ENCODE results near the gene RFNG.
A peak's percentile ranks its signal among the peaks of the same experiment; 100 is the strongest.

Gene RFNG

DNA sequence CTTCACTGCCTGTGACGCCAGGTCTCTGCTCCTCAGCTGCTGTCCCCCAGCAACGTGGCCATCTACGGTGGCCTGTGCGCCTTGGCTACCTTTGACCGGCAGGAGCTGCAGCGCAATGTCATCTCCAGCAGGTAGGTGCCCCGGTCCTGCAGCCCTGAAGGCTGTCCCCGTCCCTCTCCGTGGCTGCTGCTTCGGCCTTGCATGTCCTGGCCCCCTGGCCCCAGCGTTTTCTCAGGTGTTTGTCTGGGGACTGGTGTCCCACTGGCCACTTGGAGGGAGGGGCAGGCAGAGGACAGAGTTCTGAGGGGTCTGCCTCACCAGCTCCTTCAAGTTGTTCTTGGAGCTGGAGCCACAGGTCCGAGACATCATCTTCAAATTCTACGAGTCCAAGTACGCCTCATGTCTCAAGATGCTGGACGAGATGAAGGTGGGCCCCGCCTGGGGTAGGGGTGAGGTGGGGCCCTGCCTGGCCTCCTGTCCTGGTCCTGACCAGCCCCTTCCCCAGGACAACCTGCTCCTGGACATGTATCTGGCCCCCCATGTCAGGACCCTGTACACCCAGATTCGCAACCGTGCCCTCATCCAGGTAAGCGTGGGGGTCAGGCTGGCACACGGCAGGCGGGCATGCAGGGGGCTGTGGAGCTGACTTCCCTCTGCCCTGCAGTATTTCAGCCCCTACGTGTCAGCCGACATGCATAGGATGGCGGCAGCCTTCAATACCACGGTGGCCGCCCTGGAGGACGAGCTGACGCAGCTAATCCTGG lies 4.5 kb upstream of the RFNG start:
- Histone ChIP-seq H3K9me3 (replicated peaks in 1 of 2; ENCODE audit: control insufficient read depth in 2 of 2, insufficient read depth in 1 of 2, low read depth in 1 of 2, low read length in 2 of 2) (no peaks in the 10 kb centered on the region), H3K14ac (ENCODE audit: low read length) (no peak overlapping the region), H3K4me2 (ENCODE audit: insufficient read depth, low read length, poor library complexity, severe bottlenecking) (no peak overlapping the region), H2BK120ac (ENCODE audit: low read depth, low read length) (no peak overlapping the region), H3K36me3 (replicated peaks in 1 of 2; ENCODE audit: control insufficient read depth in 2 of 2, insufficient read depth in 2 of 2, low read length in 2 of 2) (peaks cover 58 to 81% of the 10 kb centered on the region in 2 donors), H3K4me1 (ENCODE audit: control insufficient read depth in 2 of 2, insufficient read depth in 1 of 2, low read depth in 1 of 2, low read length in 2 of 2) (peaks cover 3% of the 10 kb centered on the region in 2 donors), H2AFZ (ENCODE audit: low read length) (no peak overlapping the region), H3K79me1 (ENCODE audit: low read depth, low read length) (peaks cover 12% of the 10 kb centered on the region), H3K4me3 (ENCODE audit: low read length in 2 of 2) (no peak overlapping the region), H4K91ac (ENCODE audit: low read depth, low read length, poor library complexity) (no peak overlapping the region), H3K9ac (ENCODE audit: low read depth, low read length, poor library complexity) (peak overlapping the region; percentile 38), H2BK15ac (ENCODE audit: low read length) (no peak overlapping the region), H3K27me3 (ENCODE audit: control insufficient read depth in 3 of 3, insufficient read depth in 3 of 3, low read depth in 1 of 3, low read length in 3 of 3) (no peaks in the 10 kb centered on the region), H3K4ac (ENCODE audit: low read length) (no peak overlapping the region), H3K27ac (replicated peaks; ENCODE audit: low read length) (no peak overlapping the region), H3K18ac (ENCODE audit: low read length) (no peak overlapping the region), H2BK5ac (ENCODE audit: low read length) (peak overlapping the region; percentile 13), H2BK12ac (ENCODE audit: low read length) (no peak overlapping the region), H4K8ac (ENCODE audit: low read depth, low read length) (peak overlapping the region; percentile 96), H3K23ac (ENCODE audit: low read depth, low read length, poor library complexity) (peak overlapping the region; percentile 44), H2AK5ac (ENCODE audit: low read depth, low read length) (no peak overlapping the region)
- DNase-seq (ENCODE audit: low spot score), result no peak
- no CpG with 5 or more reads among the region's 28 CpGs for WGBS, 2 donors (ENCODE audit: extremely low coverage in 2 of 2, insufficient read length in 2 of 2, insufficient replicate concordance in 1 of 2)

DNA sequence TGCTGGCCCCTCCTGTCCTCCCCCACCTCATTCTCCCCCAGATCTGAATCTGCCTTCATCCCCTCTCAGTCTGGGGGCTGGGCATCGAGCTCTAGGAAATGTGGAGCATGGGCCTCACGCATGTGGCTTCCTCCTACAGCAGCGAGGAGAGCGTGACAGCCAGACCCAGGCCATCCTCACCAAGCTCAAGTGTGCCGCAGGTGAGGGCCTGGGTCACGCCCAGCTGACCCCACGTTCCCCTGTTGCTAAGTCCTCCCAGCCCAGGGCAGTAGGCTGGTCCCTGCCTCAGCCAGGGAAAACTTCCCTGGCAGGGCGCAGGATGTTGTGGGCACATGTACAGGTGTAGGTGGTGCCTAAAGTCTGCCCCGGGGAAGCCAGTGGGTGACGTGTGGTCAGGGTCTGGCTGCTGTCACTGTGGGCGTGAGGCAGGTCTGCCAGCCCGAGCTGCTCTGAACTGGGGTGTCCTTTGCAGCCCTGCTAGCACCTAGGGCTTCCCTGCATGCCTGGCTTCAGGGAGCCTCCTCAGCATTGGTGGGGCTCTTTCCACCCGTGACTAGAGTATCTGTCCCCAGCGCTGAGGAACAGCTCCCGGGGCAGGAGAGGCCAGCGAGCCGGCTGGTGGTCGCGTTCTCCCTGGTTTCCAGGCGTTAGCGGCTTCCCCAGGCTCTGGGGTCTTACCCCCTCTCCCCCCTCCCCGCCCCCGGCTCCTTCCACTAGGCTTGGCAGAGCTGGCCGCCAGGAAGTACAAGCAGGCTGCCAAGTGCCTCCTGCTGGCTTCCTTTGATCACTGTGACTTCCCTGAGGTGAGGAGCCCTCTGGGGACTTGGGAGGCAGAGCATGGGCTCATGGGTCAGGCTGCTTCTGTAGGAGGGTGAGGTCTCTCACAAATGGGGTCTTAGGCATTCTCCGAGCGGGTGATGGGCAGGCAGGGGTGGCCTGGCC lies 3.7 kb upstream of the RFNG start:
- no peak overlapping the region for H4K91ac ChIP-seq (ENCODE audit: low read depth, low read length, poor library complexity)

DNA sequence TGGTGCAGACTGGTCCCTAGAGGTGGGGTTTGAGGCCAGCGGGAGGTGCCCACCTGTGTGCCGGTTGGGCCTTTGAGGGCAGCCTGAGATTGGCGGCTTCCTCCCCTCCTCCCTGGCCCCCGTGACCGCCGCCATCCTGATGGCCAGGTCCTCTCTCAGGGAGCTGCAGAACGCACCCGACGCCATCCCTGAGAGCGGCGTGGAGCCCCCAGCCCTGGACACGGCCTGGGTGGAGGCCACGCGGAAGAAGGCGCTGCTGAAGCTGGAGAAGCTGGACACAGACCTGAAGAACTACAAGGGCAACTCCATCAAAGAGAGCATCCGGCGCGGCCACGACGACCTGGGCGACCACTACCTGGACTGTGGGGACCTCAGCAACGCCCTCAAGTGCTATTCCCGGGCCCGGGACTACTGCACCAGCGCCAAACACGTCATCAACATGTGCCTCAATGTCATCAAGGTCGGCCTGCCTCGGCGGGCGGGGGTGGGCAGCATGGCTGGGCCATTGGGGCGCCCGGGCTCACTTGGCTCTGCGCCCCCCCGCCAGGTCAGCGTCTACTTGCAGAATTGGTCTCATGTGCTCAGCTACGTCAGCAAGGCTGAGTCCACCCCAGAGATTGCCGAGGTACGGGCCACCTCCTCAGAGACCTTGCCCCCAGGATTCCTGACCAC lies 2.9 kb upstream of the RFNG start:
- Histone ChIP-seq H3K36me3 (replicated peaks in 1 of 2; ENCODE audit: control insufficient read depth in 2 of 2, insufficient read depth in 2 of 2, low read length in 2 of 2) (peaks cover 56 to 76% of the 10 kb centered on the region in 2 donors), H2BK12ac (ENCODE audit: low read length) (no peak overlapping the region), H4K91ac (ENCODE audit: low read depth, low read length, poor library complexity) (no peak overlapping the region), H3K9me3 (replicated peaks in 1 of 2; ENCODE audit: control insufficient read depth in 2 of 2, insufficient read depth in 1 of 2, low read depth in 1 of 2, low read length in 2 of 2) (no peaks in the 10 kb centered on the region), H2BK120ac (ENCODE audit: low read depth, low read length) (no peak overlapping the region), H3K14ac (ENCODE audit: low read length) (peak overlapping the region; percentile 21), H3K4me2 (ENCODE audit: insufficient read depth, low read length, poor library complexity, severe bottlenecking) (no peak overlapping the region), H3K9ac (ENCODE audit: low read depth, low read length, poor library complexity) (no peak overlapping the region), H3K23ac (ENCODE audit: low read depth, low read length, poor library complexity) (peak overlapping the region; percentile 73), H3K79me1 (ENCODE audit: low read depth, low read length) (peaks cover 20% of the 10 kb centered on the region), H2BK15ac (ENCODE audit: low read length) (no peak overlapping the region), H2AFZ (ENCODE audit: low read length) (no peak overlapping the region), H2AK5ac (ENCODE audit: low read depth, low read length) (no peak overlapping the region), H4K8ac (ENCODE audit: low read depth, low read length) (no peak overlapping the region), H3K18ac (ENCODE audit: low read length) (no peak overlapping the region), H3K27me3 (ENCODE audit: control insufficient read depth in 3 of 3, insufficient read depth in 3 of 3, low read depth in 1 of 3, low read length in 3 of 3) (no peaks in the 10 kb centered on the region), H3K4me3 (ENCODE audit: low read length in 2 of 2) (no peak overlapping the region), H2BK5ac (ENCODE audit: low read length) (peak overlapping the region; percentile 24), H3K4ac (ENCODE audit: low read length) (no peak overlapping the region), H3K4me1 (ENCODE audit: control insufficient read depth in 2 of 2, insufficient read depth in 1 of 2, low read depth in 1 of 2, low read length in 2 of 2) (peaks cover 7% of the 10 kb centered on the region in 2 donors), H3K27ac (replicated peaks; ENCODE audit: low read length) (no peak overlapping the region)
- DNase-seq (ENCODE audit: low spot score), result no peak
- WGBS, 2 donors (ENCODE audit: extremely low coverage in 2 of 2, insufficient read length in 2 of 2, insufficient replicate concordance in 1 of 2), result no CpG with 5 or more reads among the region's 38 CpGs

More for the DNA sequence above, 3.7 kb upstream of the RFNG start:
- peak overlapping the region; percentile 17 for H3K18ac ChIP-seq (ENCODE audit: low read length)
- no peak overlapping the region for H3K27ac ChIP-seq (replicated peaks; ENCODE audit: low read length)
- DNase-seq (ENCODE audit: low spot score), result no peak
- H3K14ac ChIP-seq (ENCODE audit: low read length), result no peak overlapping the region
- peaks cover 51 to 76% of the 10 kb centered on the region in 2 donors for H3K36me3 ChIP-seq (replicated peaks in 1 of 2; ENCODE audit: control insufficient read depth in 2 of 2, insufficient read depth in 2 of 2, low read length in 2 of 2)
- H3K4ac ChIP-seq (ENCODE audit: low read length), result no peak overlapping the region
- no peak overlapping the region for H3K4me3 ChIP-seq (ENCODE audit: low read length in 2 of 2)
- H3K4me2 ChIP-seq (ENCODE audit: insufficient read depth, low read length, poor library complexity, severe bottlenecking), result no peak overlapping the region
- peak overlapping the region; percentile 65 for H4K8ac ChIP-seq (ENCODE audit: low read depth, low read length)
- H3K23ac ChIP-seq (ENCODE audit: low read depth, low read length, poor library complexity), result peak overlapping the region; percentile 73
- no peak overlapping the region for H2AK5ac ChIP-seq (ENCODE audit: low read depth, low read length)
- H2BK12ac ChIP-seq (ENCODE audit: low read length), result no peak overlapping the region
- no peak overlapping the region for H2BK15ac ChIP-seq (ENCODE audit: low read length)
- peaks cover 17% of the 10 kb centered on the region for H3K79me1 ChIP-seq (ENCODE audit: low read depth, low read length)
- peak overlapping the region; percentile 70 for H3K9ac ChIP-seq (ENCODE audit: low read depth, low read length, poor library complexity)
- H3K9me3 ChIP-seq (replicated peaks in 1 of 2; ENCODE audit: control insufficient read depth in 2 of 2, insufficient read depth in 1 of 2, low read depth in 1 of 2, low read length in 2 of 2), result no peaks in the 10 kb centered on the region
- WGBS, 2 donors (ENCODE audit: extremely low coverage in 2 of 2, insufficient read length in 2 of 2, insufficient replicate concordance in 1 of 2), result no CpG with 5 or more reads among the region's 26 CpGs
- no peak overlapping the region for H2AFZ ChIP-seq (ENCODE audit: low read length)
- peak overlapping the region; percentile 24 for H2BK5ac ChIP-seq (ENCODE audit: low read length)
- no peak overlapping the region for H2BK120ac ChIP-seq (ENCODE audit: low read depth, low read length)
- peaks cover 7% of the 10 kb centered on the region in 2 donors for H3K4me1 ChIP-seq (ENCODE audit: control insufficient read depth in 2 of 2, insufficient read depth in 1 of 2, low read depth in 1 of 2, low read length in 2 of 2)
- no peaks in the 10 kb centered on the region for H3K27me3 ChIP-seq (ENCODE audit: control insufficient read depth in 3 of 3, insufficient read depth in 3 of 3, low read depth in 1 of 3, low read length in 3 of 3)

All from neuronal stem cell (in vitro differentiated cells).